ENCODE results near the gene LMCD1. TPM values are rescaled to one million over a fixed set of nuclear protein-coding genes. Genes with fewer than 3 reads are reported as not detected.

The LMCD1 gene
- total and polyA plus RNA-seq, 7 donors = 6.5 to 49.3 (median 16.2) TPM

GRCh38 chr3:8485943-8486342 is 15.7 kb upstream of the LMCD1 start:
- WGBS, 2 donors = 58% methylated on average over 3 of the region's 3 CpGs
- intact Hi-C loops (cut with DNase I) = no loop called here

GRCh38 chr3:8486434-8486833 is 15.2 kb upstream of the LMCD1 start:
- Histone ChIP-seq H3K4me3 (no peak overlapping the region), H3K27ac (no peak overlapping the region), H3K9me3 (no peaks in the 10 kb centered on the region), H3K4me1 (peaks cover 0 to 37% (median 20%) of the 10 kb centered on the region in 4 donors), H3K27me3 (no peaks in the 10 kb centered on the region), H3K36me3 (no peaks in the 10 kb centered on the region)
- intact Hi-C loops (cut with DNase I) = no loop called here
- TF ChIP-seq CTCF (IDR thresholded peaks at IDR 0.05) = no peak
- no peak for DNase-seq
- WGBS, 2 donors = 81 to 90% methylated on average over 3 of the region's 3 CpGs

More at GRCh38 chr3:8485943-8486342, 15.7 kb upstream of the LMCD1 start:
- TF ChIP-seq POLR2A (IDR thresholded peaks at IDR 0.05) (no peak), CTCF (IDR thresholded peaks at IDR 0.05) (no peak), EP300 (IDR thresholded peaks at IDR 0.05) (no peak), POLR2AphosphoS5 (IDR thresholded peaks at IDR 0.05) (no peak)
- Histone ChIP-seq H3K36me3 (no peaks in the 10 kb centered on the region), H3K27me3 (no peaks in the 10 kb centered on the region), H3K9me3 (no peaks in the 10 kb centered on the region), H3K4me1 (peaks cover 0 to 37% (median 20%) of the 10 kb centered on the region in 4 donors), H3K27ac (peak overlapping the region in 1 of 4 donors; percentile 38), H3K4me3 (no peak overlapping the region)
- DNase-seq = no peak

- no peak for TF ChIP-seq CTCF (IDR thresholded peaks at IDR 0.05)
- Histone ChIP-seq H3K9me3 (no peaks in the 10 kb centered on the region), H3K27ac (peak overlapping the region in 1 of 4 donors; percentile 10), H3K4me1 (peaks cover 0 to 37% (median 20%) of the 10 kb centered on the region in 4 donors), H3K27me3 (no peaks in the 10 kb centered on the region), H3K36me3 (no peaks in the 10 kb centered on the region), H3K4me3 (no peak overlapping the region)
- DNase-seq = no peak
- intact Hi-C loops (cut with DNase I) = no loop called here
- WGBS, 2 donors = 17 to 53% methylated on average over 5 of the region's 5 CpGs
Measured at GRCh38 chr3:8486936-8487335, 14.7 kb upstream of the LMCD1 start.

GRCh38 chr3:8488411-8488810 is 13.2 kb upstream of the LMCD1 start:
- peaks cover 0 to 24% (median 9%) of the 10 kb centered on the region in 4 donors for H3K4me1 ChIP-seq
- H3K27me3 ChIP-seq = no peaks in the 10 kb centered on the region
- WGBS, 2 donors = 85 to 86% methylated on average over 3 of the region's 3 CpGs
- TF ChIP-seq CTCF (IDR thresholded peaks at IDR 0.05) (no peak), EP300 (IDR thresholded peaks at IDR 0.05) (no peak), POLR2AphosphoS5 (IDR thresholded peaks at IDR 0.05) (no peak), POLR2A (IDR thresholded peaks at IDR 0.05) (no peak)
- intact Hi-C loops (cut with DNase I) = no loop called here
- no peaks in the 10 kb centered on the region for H3K9me3 ChIP-seq
- peak overlapping the region in 1 of 4 donors; percentile 68 for H3K27ac ChIP-seq
- no peaks in the 10 kb centered on the region for H3K36me3 ChIP-seq
- no peak overlapping the region for H3K4me3 ChIP-seq
- no peak for DNase-seq

- intact Hi-C loops (cut with DNase I) = no loop called here
- no peak for DNase-seq
- peak overlapping the region in 1 of 4 donors; percentile 68 for H3K27ac ChIP-seq
Measured at GRCh38 chr3:8488877-8489276, 12.7 kb upstream of the LMCD1 start.

More at GRCh38 chr3:8488877-8489276, 12.7 kb upstream of the LMCD1 start:
- no peak overlapping the region for H3K4me3 ChIP-seq
- H3K36me3 ChIP-seq = no peaks in the 10 kb centered on the region
- TF ChIP-seq POLR2AphosphoS5 (IDR thresholded peaks at IDR 0.05) = peak in 1 of 4 donors; percentile 36
- TF ChIP-seq CTCF (IDR thresholded peaks at IDR 0.05) = no peak
- TF ChIP-seq EP300 (IDR thresholded peaks at IDR 0.05) = peak in 1 of 4 donors; percentile 9
- H3K4me1 ChIP-seq = peaks cover 0 to 19% (median 5%) of the 10 kb centered on the region in 4 donors
- 62 to 65% methylated on average over 5 of the region's 5 CpGs for WGBS, 2 donors
- no peaks in the 10 kb centered on the region for H3K9me3 ChIP-seq
- no peaks in the 10 kb centered on the region for H3K27me3 ChIP-seq

Data from sigmoid colon (tissue), 7 donors.